Measurements from ENCODE around the gene RBL2.
"Not testable (repeated sequence)": the region's sequence is repeated elsewhere in the genome, so short reads cannot be mapped to it uniquely, and the experiment has no call there.

The RBL2 gene

GRCh38 chr16:53509906-53510703 is 75.8 kb downstream of the RBL2 start:
- peak; percentile 29 for DNase-seq

- no peak for DNase-seq
These were observed 76.4 kb downstream of the RBL2 start for GRCh38 chr16:53510704-53511070.

DNA sequence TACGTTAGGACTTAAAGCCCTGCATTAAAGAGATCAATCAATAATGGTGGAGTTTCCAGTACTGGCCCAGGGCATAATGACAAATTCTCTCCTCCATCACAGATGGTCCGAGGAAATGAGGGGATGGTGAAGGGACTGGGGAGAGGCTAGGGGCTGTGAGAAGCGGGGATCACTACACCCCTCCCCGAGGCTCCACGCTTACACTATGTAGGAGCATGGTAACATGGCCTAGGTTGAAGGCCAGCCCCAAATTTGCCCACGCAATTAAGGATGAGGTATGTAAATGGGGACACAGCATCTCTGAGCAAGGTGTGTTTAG is 76.8 kb downstream of the RBL2 start:
- no peak for DNase-seq

DNA sequence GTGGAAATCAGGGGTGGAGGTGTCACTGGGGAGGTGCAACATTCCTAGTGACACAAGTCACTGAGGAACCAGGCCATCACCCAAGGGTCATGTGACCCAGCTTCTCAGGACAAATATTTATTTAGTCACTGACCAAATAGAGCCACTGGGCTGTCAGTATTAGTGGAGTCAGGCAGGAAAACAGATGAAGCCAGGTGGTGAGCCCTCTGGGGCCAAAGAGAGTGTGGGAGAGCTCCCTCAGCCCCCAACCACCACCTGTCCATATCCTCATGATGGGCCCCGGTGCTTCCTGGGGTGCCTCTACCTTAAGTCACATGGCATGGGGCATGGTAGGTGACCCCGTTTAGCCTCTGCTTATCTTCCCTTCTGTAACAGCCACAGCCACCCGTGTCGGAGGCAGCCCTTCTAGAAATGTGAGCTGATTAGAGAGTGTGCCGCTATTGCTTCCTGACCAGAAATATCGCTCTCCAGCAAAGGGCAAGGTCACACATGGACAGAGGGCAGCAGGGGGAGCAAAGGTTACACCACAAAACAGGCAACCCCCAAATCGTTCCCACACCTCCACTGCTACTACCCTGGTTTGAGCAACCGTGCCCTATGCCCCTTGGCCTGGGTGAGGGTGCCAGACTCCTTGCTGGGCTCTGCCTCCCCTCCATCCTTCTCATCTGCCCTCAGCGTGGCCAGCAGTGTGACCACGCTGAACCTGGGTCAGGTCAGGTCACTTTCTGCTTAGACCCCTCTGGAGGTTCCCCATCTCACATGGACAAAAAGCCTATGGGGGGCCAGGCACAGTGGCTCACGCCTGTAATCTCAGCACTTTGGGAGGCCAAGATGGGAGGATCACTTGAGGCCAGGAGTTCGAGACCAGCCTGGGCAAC is 77.4 kb downstream of the RBL2 start:
- peak; percentile 69 for DNase-seq

GRCh38 chr16:53512795-53513194 is 78.5 kb downstream of the RBL2 start:
- DNase-seq: not testable (repeated sequence)

DNA sequence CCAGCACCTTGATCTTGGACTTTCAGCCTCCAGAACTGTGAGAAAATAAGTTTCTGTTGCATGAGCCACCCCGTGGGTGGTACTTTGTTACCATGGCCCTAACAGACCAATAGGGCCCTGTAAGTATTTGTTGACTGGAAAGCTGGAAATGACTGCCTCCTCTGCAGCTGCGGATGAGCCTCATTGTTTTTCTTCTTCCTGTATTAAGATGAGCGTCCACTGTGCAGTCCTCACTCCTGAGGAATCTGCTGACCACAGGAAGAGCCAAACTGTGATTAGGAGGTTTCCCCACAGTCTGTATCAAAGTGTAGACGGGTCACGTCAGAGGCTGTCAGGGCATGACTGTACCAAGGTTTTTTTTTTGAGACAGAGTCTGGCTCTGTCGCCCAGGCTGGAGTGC is 81.0 kb downstream of the RBL2 start:
- no peak for DNase-seq

- DNase-seq: no peak
These were observed 81.5 kb downstream of the RBL2 start for GRCh38 chr16:53515811-53516210.

GRCh38 chr16:53517851-53518250 is 83.6 kb downstream of the RBL2 start:
- DNase-seq: no peak

DNA sequence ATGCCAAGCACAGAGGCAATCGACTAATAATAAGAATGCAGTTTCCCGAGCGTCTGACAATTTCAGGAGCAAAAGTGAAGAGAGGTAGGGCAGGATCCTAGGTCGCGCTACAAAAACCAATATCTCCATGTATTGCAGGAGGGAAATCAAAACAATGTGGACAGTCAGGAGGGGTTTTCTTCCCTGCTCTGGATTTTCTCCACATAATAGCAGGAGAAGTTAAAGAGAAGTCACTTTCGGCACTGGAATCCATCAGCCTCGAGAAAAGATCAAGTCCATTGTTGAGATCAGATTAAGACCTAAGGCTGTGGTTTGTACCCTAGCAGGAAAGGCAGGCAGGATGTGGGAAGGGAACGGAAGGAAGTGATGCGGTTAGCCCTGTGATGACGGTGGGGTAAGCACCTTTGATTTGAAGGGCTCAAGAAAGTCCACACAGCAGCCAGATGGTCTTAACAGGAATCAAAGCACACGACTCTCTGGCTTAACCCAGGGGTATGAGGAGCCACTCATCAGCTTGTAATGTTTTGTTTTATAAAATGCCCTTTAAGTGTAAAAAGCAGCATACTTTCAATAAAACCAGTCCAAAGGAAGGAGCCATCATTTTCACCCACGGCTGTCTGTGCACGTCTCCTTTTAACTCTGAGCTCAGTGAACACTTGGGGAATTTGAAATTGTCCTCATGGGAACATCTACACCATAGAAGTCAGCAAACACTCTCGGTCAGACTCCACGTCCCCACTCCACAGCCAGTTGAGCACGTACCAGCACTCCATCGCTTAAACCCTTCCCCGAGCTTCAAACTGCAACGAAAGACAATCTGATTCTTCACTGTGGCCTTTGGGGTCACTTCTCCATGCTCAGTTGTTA is 84.5 kb downstream of the RBL2 start:
- no peak for DNase-seq

GRCh38 chr16:53519417-53520091 is 85.3 kb downstream of the RBL2 start:
- DNase-seq: no peak

DNA sequence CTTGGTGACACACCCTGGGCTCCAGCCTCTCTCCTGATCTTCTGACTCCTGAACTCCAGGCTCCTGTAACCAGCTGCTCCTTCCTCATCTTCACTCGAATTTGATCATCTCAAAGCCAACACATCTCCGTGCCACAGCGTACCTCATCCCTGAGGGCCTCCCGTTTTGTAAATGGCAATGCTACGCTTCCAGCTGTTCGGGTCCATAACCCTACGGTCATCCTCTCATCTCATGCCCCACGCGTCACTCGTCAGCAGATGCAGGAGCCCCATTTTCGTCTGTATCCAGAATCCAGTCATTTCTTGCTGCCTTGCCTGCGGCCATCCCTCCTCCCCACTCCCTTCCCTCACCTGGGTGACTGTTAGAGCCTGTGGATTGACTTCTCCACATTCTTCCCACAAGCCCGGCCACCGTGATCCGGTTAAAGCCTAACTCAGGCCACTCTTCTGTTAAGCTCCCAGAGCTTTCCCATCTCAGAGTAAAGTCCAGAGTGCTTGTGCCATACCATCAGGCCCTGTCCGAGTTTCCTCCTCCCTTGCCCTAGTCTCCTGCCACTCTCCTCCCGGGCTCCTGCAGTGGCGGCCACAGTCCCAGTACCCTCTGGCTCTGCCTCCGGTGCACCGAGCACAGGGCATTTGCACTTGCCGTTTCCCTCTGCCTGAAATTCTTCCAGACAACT is 89.0 kb downstream of the RBL2 start:
- no peak for DNase-seq

DNA sequence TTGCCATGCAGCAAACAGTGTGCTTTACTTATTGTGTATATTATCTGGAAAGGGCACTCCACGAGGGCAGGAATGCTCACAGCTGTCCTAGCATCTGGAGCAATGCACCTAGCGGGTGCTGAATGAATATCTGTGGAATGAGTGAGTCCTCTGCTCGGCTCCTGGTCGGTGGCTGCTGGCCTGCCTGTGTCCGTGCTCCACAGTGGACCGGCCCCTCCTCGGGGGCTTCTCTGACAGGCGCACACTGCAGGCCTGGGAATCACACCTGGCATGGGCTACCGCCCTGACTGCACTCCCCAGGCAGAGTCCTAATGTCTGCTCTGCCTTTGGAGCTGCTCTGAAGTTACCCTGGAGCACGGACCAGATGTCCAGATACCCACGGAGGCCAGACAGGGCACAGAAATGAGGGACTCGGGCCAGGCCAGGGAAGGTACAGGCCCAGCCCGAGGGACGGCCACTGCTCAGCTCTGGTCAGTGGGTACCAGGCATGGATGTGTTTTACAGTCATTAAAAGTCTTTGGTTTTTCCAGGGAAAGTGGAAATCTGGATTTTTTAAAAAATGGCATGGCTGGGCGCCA is 89.8 kb downstream of the RBL2 start:
- DNase-seq: no peak

DNA sequence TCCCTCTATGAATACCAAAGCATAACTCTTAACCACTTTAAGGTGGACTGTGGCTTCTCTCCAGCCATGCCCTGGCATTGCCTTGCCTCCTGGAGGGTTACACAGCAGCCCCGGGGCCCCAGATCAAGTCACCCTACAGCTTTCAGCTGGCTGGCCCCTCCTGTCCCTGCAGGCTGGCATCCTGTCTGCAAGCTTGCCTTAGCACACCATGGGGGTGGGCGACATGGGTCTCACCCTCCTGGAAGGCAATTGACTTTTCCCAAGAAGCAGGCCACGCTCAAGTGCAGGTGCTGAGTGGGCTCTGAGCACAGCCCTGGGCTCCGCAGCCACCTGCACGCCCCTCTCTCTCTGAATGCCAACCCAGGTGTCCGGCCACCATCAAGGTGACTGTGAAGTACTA is 94.5 kb downstream of the RBL2 start:
- DNase-seq: no peak

GRCh38 chr16:53529513-53529912 is 95.2 kb downstream of the RBL2 start:
- peak; percentile 24 for DNase-seq

DNA sequence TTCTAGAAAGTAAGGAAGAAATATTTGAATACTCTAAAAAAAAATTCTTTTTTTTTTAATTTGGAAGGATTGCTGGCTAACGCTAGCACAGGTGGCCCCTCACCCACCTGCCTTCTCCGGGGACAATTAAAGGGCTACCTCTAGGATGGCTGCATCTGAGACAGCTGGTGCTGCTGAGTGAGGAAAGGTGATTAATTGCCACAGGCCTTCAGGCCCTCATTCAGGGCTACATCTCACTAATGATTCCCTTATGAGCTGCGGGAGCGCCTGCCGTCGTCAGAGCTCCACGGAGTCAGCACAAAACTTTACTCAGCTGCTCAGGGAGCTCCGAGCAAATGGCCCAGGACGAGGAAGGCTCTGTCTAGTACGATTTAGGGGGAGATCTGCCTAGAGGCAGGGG is 95.8 kb downstream of the RBL2 start:
- peak; percentile 45 for DNase-seq

DNA sequence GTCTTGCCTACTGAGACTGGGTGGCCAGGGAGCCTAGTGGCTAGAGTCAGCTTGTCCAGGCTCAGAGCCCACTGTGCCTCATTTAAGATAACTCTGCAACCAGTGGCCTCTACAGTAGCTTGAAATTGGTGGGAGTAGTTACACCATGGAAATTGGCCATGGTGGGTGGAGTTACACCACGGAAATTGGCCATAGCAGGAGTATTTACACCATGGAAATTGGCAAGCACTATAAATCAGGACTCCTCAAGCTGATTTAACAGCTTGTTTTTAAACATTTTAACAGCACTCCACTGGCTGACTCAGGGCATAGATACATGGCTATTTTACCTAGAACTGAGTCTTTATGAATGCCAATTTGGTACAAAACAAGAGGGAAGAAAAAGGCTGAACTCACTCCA is 96.5 kb downstream of the RBL2 start:
- DNase-seq: no peak

GRCh38 chr16:53534206-53534605 is 99.9 kb downstream of the RBL2 start:
- DNase-seq: no peak

GRCh38 chr16:53537626-53538025 is 103.4 kb downstream of the RBL2 start:
- no peak for DNase-seq

- DNase-seq: not testable (repeated sequence)
These were observed 105.1 kb downstream of the RBL2 start for GRCh38 chr16:53539346-53539745.

DNA sequence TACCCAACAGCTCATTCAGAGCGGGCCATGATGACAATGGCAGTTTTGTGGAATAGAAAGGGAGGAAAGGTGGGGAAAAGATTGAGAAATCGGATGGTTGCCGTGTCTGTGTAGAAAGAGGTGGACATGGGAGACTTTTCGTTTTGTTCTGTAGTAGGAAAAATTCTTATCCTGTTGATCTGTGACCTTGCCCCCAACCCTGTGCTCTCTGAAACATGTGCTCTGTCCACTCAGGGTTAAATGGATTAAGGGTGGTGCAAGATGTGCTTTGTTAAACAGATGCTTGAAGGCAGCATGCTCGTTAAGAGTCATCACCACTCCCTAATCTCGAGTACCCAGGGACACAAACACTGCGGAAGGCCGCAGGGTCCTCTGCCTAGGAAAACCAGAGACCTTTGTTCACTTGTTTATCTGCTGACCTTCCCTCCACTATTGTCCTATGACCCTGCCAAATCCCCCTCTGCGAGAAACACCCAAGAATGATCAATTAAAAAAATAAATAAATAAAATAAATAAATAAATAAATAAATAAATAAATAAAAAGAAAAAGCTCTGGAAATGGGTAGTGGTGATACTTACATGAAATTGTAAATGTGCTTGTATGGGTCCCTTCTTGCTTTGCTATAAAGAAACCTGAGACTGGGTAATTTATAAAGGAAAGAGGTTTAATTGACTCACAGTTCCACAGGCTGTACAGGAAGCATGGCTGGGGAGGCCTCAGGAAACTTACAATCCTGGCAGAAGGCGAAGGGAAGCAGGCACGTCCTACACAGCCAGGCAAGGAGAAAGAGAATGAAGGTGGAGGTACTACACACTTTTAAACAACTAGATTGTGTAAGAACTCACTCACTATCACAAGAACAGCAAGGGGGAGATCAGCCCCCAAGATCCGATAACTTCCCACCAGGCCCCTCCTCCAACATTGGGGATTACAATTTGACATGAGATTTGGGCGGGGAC is 105.8 kb downstream of the RBL2 start:
- not testable (repeated sequence) for DNase-seq
